Osteocyte (in vitro differentiated cells): ENCODE data around the gene POU4F3. TPM values are rescaled to one million over a fixed set of nuclear protein-coding genes. Genes with fewer than 3 reads are reported as not detected.

ENCODE experiments used
- DNase-seq: peaks from one replicate; pipeline ENCODE4 v3.0.0; 2021; ENCODE audit warnings: mixed read lengths; ENCODE audit not compliant: unreplicated experiment; ENCODE audit errors: extremely low spot score
- H3K27ac Mint-ChIP-seq: one replicate; pipeline ENCODE4 v1.8.0; 2021; ENCODE audit warnings: mild to moderate bottlenecking, mixed read lengths; ENCODE audit not compliant: unreplicated experiment
- H3K27me3 Mint-ChIP-seq: one replicate; pipeline ENCODE4 v1.8.0; 2021; ENCODE audit warnings: mixed read lengths; ENCODE audit not compliant: unreplicated experiment
- H3K36me3 Mint-ChIP-seq: one replicate; pipeline ENCODE4 v1.8.0; 2021; ENCODE audit warnings: mixed read lengths; ENCODE audit not compliant: unreplicated experiment
- H3K4me1 Mint-ChIP-seq: one replicate; pipeline ENCODE4 v1.8.0; 2021; ENCODE audit warnings: mixed read lengths; ENCODE audit not compliant: unreplicated experiment
- H3K4me3 Mint-ChIP-seq: one replicate; pipeline ENCODE4 v1.8.0; 2021; ENCODE audit warnings: mild to moderate bottlenecking, moderate library complexity, mixed read lengths; ENCODE audit not compliant: unreplicated experiment
- H3K9me3 Mint-ChIP-seq: one replicate; pipeline ENCODE4 v1.8.0; 2021; ENCODE audit warnings: mixed read lengths; ENCODE audit not compliant: unreplicated experiment
- total RNA-seq: library from RNA; stranded (reverse); gene quantifications from 2 replicates; pipeline ENCODE4 v1.2.1, GENCODE V29; 2021
- TF ChIP-seq, protein P1 (sequence below): fragments of 200-600 bp; sonication (generic); IDR thresholded peaks from 2 replicates; pipeline ENCODE4 v1.5.0; 2021; ENCODE audit warnings: antibody characterized with exemption, mild to moderate bottlenecking, moderate library complexity

The POU4F3 gene
- total RNA-seq, 1 donor from 2014 or later, result not detected

DNA sequence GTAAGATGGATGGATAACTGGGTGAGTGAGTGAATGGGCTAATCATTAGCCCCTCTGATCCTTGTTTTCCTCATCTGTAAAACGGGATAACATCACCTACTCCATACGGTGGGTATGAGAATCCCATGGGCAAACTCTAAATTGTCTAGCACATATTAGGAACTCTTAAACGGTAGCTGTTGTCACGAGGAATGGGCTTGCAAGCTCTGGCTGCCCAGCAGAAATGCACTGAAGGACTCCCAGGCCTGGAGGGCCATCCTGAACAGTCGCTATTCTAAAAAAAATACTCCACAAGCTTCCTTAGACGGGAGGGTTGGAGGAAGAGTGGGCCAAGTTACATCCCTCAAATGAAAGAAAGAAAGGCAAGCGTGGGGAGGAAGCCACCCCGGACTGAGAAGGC is 711 bp upstream of the POU4F3 start:
- H3K27ac Mint-ChIP-seq, result no peak overlapping the region
- H3K4me3 Mint-ChIP-seq, result no peak overlapping the region
- peaks cover 91% of the 10 kb centered on the region for H3K27me3 Mint-ChIP-seq
- peaks cover 3% of the 10 kb centered on the region for H3K9me3 Mint-ChIP-seq
- DNase-seq, result no peak
- TF ChIP-seq, protein P1, sequence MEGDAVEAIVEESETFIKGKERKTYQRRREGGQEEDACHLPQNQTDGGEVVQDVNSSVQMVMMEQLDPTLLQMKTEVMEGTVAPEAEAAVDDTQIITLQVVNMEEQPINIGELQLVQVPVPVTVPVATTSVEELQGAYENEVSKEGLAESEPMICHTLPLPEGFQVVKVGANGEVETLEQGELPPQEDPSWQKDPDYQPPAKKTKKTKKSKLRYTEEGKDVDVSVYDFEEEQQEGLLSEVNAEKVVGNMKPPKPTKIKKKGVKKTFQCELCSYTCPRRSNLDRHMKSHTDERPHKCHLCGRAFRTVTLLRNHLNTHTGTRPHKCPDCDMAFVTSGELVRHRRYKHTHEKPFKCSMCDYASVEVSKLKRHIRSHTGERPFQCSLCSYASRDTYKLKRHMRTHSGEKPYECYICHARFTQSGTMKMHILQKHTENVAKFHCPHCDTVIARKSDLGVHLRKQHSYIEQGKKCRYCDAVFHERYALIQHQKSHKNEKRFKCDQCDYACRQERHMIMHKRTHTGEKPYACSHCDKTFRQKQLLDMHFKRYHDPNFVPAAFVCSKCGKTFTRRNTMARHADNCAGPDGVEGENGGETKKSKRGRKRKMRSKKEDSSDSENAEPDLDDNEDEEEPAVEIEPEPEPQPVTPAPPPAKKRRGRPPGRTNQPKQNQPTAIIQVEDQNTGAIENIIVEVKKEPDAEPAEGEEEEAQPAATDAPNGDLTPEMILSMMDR, result no peak
- H3K4me1 Mint-ChIP-seq, result peaks cover 11% of the 10 kb centered on the region
- peaks cover 2% of the 10 kb centered on the region for H3K36me3 Mint-ChIP-seq

DNA sequence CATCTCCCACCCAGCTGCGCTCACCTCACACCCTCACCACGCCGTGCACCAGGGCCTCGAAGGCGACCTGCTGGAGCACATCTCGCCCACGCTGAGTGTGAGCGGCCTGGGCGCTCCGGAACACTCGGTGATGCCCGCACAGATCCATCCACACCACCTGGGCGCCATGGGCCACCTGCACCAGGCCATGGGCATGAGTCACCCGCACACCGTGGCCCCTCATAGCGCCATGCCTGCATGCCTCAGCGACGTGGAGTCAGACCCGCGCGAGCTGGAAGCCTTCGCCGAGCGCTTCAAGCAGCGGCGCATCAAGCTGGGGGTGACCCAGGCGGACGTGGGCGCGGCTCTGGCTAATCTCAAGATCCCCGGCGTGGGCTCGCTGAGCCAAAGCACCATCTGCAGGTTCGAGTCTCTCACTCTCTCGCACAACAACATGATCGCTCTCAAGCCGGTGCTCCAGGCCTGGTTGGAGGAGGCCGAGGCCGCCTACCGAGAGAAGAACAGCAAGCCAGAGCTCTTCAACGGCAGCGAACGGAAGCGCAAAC is 1.1 kb downstream of the POU4F3 start:
- DNase-seq, result no peak
- TF ChIP-seq, protein P1, result no peak
- Mint-ChIP-seq H3K4me1 (peaks cover 14% of the 10 kb centered on the region), H3K27ac (no peak overlapping the region), H3K4me3 (peak overlapping the region; percentile 52), H3K9me3 (peaks cover 3% of the 10 kb centered on the region), H3K27me3 (peaks cover 94% of the 10 kb centered on the region), H3K36me3 (peaks cover 2% of the 10 kb centered on the region)

DNA sequence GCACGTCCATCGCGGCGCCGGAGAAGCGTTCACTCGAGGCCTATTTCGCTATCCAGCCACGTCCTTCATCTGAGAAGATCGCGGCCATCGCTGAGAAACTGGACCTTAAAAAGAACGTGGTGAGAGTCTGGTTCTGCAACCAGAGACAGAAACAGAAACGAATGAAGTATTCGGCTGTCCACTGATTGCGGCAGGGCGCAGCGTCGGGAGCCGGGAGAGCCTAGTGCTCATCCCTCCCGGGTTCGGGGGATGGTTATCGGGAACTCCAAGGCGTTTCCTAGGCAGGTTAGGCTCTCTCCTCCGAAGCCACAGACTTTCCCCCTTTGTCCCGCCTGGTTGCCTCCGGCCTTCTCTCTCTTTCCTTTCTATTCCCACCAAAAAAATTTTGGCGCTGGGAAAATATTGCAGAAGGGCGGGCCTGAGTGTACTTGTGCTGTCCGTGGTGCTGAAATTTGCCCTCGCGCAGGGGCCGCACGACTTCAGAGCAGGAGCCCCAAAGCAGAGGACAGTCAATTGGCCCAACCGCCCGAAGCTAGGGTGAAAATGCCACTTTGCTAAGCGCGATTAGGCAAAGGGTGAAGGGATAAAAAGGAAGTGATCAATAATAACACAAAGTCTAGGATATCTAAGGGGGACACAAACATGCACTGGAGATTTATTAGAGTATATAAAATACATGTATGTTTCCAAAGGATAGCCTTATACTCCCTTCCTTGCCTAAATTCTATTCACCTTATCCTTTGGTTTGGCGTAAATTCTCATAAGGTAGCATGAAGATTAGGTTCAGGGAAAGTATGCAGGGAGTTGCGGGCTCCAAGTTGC is 1.8 kb downstream of the POU4F3 start:
- no peak overlapping the region for H3K27ac Mint-ChIP-seq
- H3K4me1 Mint-ChIP-seq, result peaks cover 18% of the 10 kb centered on the region
- H3K36me3 Mint-ChIP-seq, result peaks cover 2% of the 10 kb centered on the region
- no peak for DNase-seq
- TF ChIP-seq, protein P1, result no peak
- peaks cover 94% of the 10 kb centered on the region for H3K27me3 Mint-ChIP-seq
- peaks cover 3% of the 10 kb centered on the region for H3K9me3 Mint-ChIP-seq
- H3K4me3 Mint-ChIP-seq, result peak overlapping the region; percentile 52

DNA sequence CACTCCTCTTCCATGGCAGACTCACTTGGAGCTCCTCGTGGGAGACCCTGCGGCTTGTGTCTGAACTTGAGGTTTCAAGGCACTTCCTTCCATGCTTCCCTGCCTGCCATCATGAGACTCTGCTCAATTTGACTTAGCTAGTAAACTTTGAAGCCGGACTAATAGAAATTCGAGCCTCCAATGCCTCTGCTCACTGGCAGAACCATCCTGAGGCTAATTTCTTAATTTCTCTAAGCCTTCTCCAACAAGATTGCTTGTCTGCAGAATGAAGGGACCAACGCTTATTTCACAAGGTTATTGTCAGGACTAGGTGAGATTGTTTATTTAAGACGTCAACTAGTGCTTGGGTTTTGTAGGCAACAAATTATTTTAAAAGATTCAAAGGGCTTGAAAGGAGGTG is 3.2 kb downstream of the POU4F3 start:
- TF ChIP-seq, protein P1, result no peak
- peaks cover 2% of the 10 kb centered on the region for H3K36me3 Mint-ChIP-seq
- no peak overlapping the region for H3K4me3 Mint-ChIP-seq
- DNase-seq, result no peak
- no peak overlapping the region for H3K27ac Mint-ChIP-seq
- peaks cover 3% of the 10 kb centered on the region for H3K9me3 Mint-ChIP-seq
- peaks cover 24% of the 10 kb centered on the region for H3K4me1 Mint-ChIP-seq
- H3K27me3 Mint-ChIP-seq, result peaks cover 95% of the 10 kb centered on the region

DNA sequence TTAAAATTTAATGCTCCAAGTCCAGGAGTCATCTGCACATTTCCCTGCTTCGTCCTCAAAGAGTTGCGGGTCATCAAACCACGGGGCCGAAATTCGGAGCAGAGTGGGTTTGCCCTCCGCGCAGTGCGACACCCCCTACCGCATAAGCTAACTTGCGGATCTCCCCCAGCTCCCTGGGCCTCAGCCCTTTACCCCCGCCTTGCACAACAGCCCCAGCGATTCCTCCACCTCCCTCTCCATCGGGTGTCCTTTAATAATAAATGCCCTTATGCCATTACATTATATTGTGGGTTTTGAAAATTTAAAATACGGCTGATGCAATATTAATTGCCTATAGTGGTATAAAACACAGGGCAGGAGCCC is 3.9 kb downstream of the POU4F3 start:
- H3K4me1 Mint-ChIP-seq, result peaks cover 24% of the 10 kb centered on the region
- H3K27ac Mint-ChIP-seq, result no peak overlapping the region
- DNase-seq, result no peak
- peaks cover 94% of the 10 kb centered on the region for H3K27me3 Mint-ChIP-seq
- peaks cover 2% of the 10 kb centered on the region for H3K36me3 Mint-ChIP-seq
- peaks cover 3% of the 10 kb centered on the region for H3K9me3 Mint-ChIP-seq
- TF ChIP-seq, protein P1, result no peak
- no peak overlapping the region for H3K4me3 Mint-ChIP-seq
